HCT116 (cell line): ENCODE data around the gene FAM171A1. TPM values are rescaled to one million over a fixed set of nuclear protein-coding genes. Genes with fewer than 3 reads are reported as not detected.

Experiments used
- ATAC-seq: fragments of 200-7000 bp; cut with Tn5 transposase; 2 replicates; pipeline ENCODE4 v1.9.1; 2020; ENCODE audit warnings: mild to moderate bottlenecking, moderate library complexity
- BruUV-seq: library from RNA; stranded (reverse); fragments of 400-500 nt; replicated peaks from 2 replicates; lab custom pipeline; 2021; lab: Mats Ljungman, UMichigan
- CTCF ChIA-PET: fragments of 300-600 bp; sonication (Branson Sonifier 250); formaldehyde crosslinking; loops from one replicate; lab custom pipeline; 2021; ENCODE audit warnings: antibody characterized with exemption; lab: Charles Lee
- POLR2A ChIA-PET: fragments of 300-600, 350-600 bp; sonication (Branson Sonifier 250); formaldehyde crosslinking; loops from one replicate; lab custom pipeline; 2021; ENCODE audit warnings: antibody characterized with exemption; lab: Charles Lee
- RAD21 ChIA-PET, 2 experiments: fragments of 300-600 bp; sonication (Branson Sonifier 250); formaldehyde crosslinking; loops; one replicate each; lab custom pipeline; 2023; ENCODE audit warnings: low total read pairs in 2 of 2; ENCODE audit not compliant: uncharacterized antibody in 2 of 2, unreplicated experiment in 2 of 2, low non-redundant PET in 1 of 2; lab: Charles Lee
- DNase-seq: peaks from one replicate; pipeline ENCODE4 v3.0.0-alpha.2; 2010; ENCODE audit warnings: low read depth, low spot score
- H2AFZ ChIP-seq: fragments of 200-600 bp; shearing (Covaris generic), sonication (generic); 2 replicates; pipeline ENCODE4 v1.6.1; 2017; ENCODE audit warnings: low read depth, mixed run types, mixed read lengths, antibody characterized with exemption, low read length; ENCODE audit not compliant: poor library complexity, severe bottlenecking
- H3K27ac ChIP-seq: 2 replicates; pipeline ENCODE4 v1.5.1; 2012; ENCODE audit warnings: low read depth, low read length
- H3K27me3 ChIP-seq: fragments of 200-600 bp; sonication (generic); 2 replicates; pipeline ENCODE4 v1.6.1; 2016; ENCODE audit warnings: mixed run types, low read length, mixed read lengths; ENCODE audit not compliant: insufficient read depth
- H3K36me3 ChIP-seq, 2 experiments: fragments of 200-500 bp in 1 of 2; fragments of 200-600 bp in 1 of 2; sonication (Bioruptor generic) in 1 of 2; sonication (generic) in 1 of 2; 2 replicates each; pipeline versions ENCODE4 v1.5.1 to v1.6.1; 2014 to 2016; ENCODE audit warnings: low read length in 2 of 2, inconsistent platforms in 1 of 2, mixed read lengths in 1 of 2, mixed run types in 1 of 2; ENCODE audit not compliant: insufficient read depth in 2 of 2, control insufficient read depth in 1 of 2
- H3K4me1 ChIP-seq, 2 experiments: fragments of 200-600 bp in 1 of 2; sonication (generic) in 1 of 2; 2 replicates each; pipeline versions ENCODE4 v1.5.1 to v1.6.1; 2012 to 2017; ENCODE audit warnings: low read length in 2 of 2, inconsistent platforms in 1 of 2, mild to moderate bottlenecking in 1 of 2, mixed read lengths in 1 of 2, mixed run types in 1 of 2, moderate library complexity in 1 of 2; ENCODE audit not compliant: insufficient read depth in 2 of 2, control insufficient read depth in 1 of 2
- H3K4me2 ChIP-seq: fragments of 200-600 bp; sonication (generic); 2 replicates; pipeline ENCODE4 v1.6.1; 2017; ENCODE audit warnings: mixed run types, low read length, mixed read lengths
- H3K4me3 ChIP-seq, 2 experiments: fragments of 200-600 bp in 1 of 2; sonication (generic) in 1 of 2; replicated peaks in 1 of 2; 2 replicates each; pipeline ENCODE4 v1.5.1; 2011 to 2016; ENCODE audit warnings: low read length in 2 of 2, control low read depth in 1 of 2, low read depth in 1 of 2, mild to moderate bottlenecking in 1 of 2, mixed read lengths in 1 of 2, mixed run types in 1 of 2
- H3K79me2 ChIP-seq: fragments of 200-600 bp; sonication (generic); 2 replicates; pipeline ENCODE4 v1.6.1; 2017; ENCODE audit warnings: mild to moderate bottlenecking, mixed run types, low read length, moderate library complexity, mixed read lengths; ENCODE audit not compliant: insufficient read depth
- H3K9ac ChIP-seq: fragments of 200-600 bp; sonication (generic); 2 replicates; pipeline ENCODE4 v1.6.1; 2016; ENCODE audit warnings: low read length, mixed read lengths
- H3K9me2 ChIP-seq: fragments of 200-600 bp; sonication (generic), shearing (Covaris generic); 2 replicates; pipeline ENCODE4 v1.6.1; 2017; ENCODE audit warnings: mixed run types, mild to moderate bottlenecking, moderate library complexity; ENCODE audit not compliant: insufficient read depth
- H3K9me3 ChIP-seq, 2 experiments: fragments of 200-500 bp in 1 of 2; fragments of 200-600 bp in 1 of 2; sonication (Bioruptor generic) in 1 of 2; sonication (generic) in 1 of 2; 2 replicates each; pipeline ENCODE4 v1.6.1; 2014 to 2017; ENCODE audit warnings: low read length in 2 of 2, mixed read lengths in 2 of 2, inconsistent platforms in 1 of 2, low read depth in 1 of 2, mild to moderate bottlenecking in 1 of 2, mixed run types in 1 of 2, moderate library complexity in 1 of 2; ENCODE audit not compliant: control insufficient read depth in 1 of 2, insufficient read depth in 1 of 2
- H4K20me1 ChIP-seq: fragments of 200-600 bp; sonication (generic), shearing (Covaris generic); 2 replicates; pipeline ENCODE4 v1.6.1; 2017; ENCODE audit warnings: mixed run types, mild to moderate bottlenecking, moderate library complexity; ENCODE audit not compliant: insufficient read depth
- CBX3 ChIP-seq: IDR thresholded peaks from 2 replicates; pipeline ENCODE4 v1.6.1; 2012; ENCODE audit warnings: low read depth
- CEBPB ChIP-seq: IDR thresholded peaks from 2 replicates; pipeline ENCODE4 v1.6.1; 2012; ENCODE audit warnings: low read depth
- EGR1 ChIP-seq: IDR thresholded peaks from 2 replicates; pipeline ENCODE4 v1.6.1; 2012; ENCODE audit warnings: low read depth
- ELF1 ChIP-seq: IDR thresholded peaks from 2 replicates; pipeline ENCODE4 v1.6.1; 2012; ENCODE audit warnings: low read depth, borderline replicate concordance
- EZH2 ChIP-seq: fragments of 200-600 bp; sonication (generic); IDR thresholded peaks from 2 replicates; pipeline ENCODE4 v1.6.1; 2017; ENCODE audit warnings: antibody characterized with exemption, mixed run types
- EZH2phosphoT487 ChIP-seq: fragments of 200-600 bp; IDR thresholded peaks from 2 replicates; pipeline ENCODE4 v1.6.1; 2018; ENCODE audit warnings: antibody characterized with exemption, borderline replicate concordance
- JUND ChIP-seq: IDR thresholded peaks from 2 replicates; pipeline ENCODE4 v1.6.1; 2012
- POLR2AphosphoS5 ChIP-seq: IDR thresholded peaks from 2 replicates; pipeline ENCODE4 v1.6.1; 2011; ENCODE audit warnings: mild to moderate bottlenecking, low read depth, low read length, moderate library complexity
- RAD21 ChIP-seq: IDR thresholded peaks from 2 replicates; pipeline ENCODE4 v1.6.1; 2012; ENCODE audit warnings: low read depth, mild to moderate bottlenecking
- SIN3A ChIP-seq: IDR thresholded peaks from 2 replicates; pipeline ENCODE4 v1.6.1; 2012; ENCODE audit warnings: low read depth
- SP1 ChIP-seq: IDR thresholded peaks from 2 replicates; pipeline ENCODE4 v1.6.1; 2012; ENCODE audit warnings: low read depth
- SRF ChIP-seq: IDR thresholded peaks from 2 replicates; pipeline ENCODE4 v1.6.1; 2012; ENCODE audit warnings: low read depth
- YY1 ChIP-seq: IDR thresholded peaks from 2 replicates; pipeline ENCODE4 v1.6.1; 2011; ENCODE audit warnings: low read length, low read depth, moderate library complexity, mild to moderate bottlenecking; ENCODE audit not compliant: insufficient replicate concordance; ENCODE audit errors: extremely low read depth
- ZFX ChIP-seq: fragments of 450-650 bp; IDR thresholded peaks from 2 replicates; pipeline ENCODE4 v1.6.1; 2017
- ZNF274 ChIP-seq: fragments of 200-500 bp; sonication (Bioruptor generic); IDR thresholded peaks from 2 replicates; pipeline ENCODE4 v1.6.1; 2014; ENCODE audit warnings: mild to moderate bottlenecking, low read depth, low read length, inconsistent platforms
- intact Hi-C: fragments of 100-400 bp; cut with micrococcal nuclease; formaldehyde crosslinking; loops from 2 replicates; pipeline ENCODE4 v1.10.0; 2022
- total RNA-seq: library from RNA; stranded (reverse); gene quantifications from one replicate; pipeline ENCODE4 v1.2.1, GENCODE V29; 2021; ENCODE audit not compliant: unreplicated experiment
- TF ChIP-seq, protein P1 (sequence below), 3 experiments: fragments of 200-600 bp in 1 of 3; sonication (generic) in 1 of 3; IDR thresholded peaks in 2 of 3; conservative IDR thresholded peaks in 1 of 3; 2 replicates each; pipeline ENCODE4 v1.5.1; 2012 to 2017; ENCODE audit warnings: low read depth in 2 of 3, low read length in 2 of 3, antibody characterized with exemption in 1 of 3, borderline replicate concordance in 1 of 3, control low read depth in 1 of 3, mild to moderate bottlenecking in 1 of 3, mixed read lengths in 1 of 3, mixed run types in 1 of 3, moderate library complexity in 1 of 3; ENCODE audit not compliant: insufficient read depth in 1 of 3
- TF ChIP-seq, protein P2 (sequence below): IDR thresholded peaks from 2 replicates; pipeline ENCODE4 v1.6.1; 2011; ENCODE audit warnings: mild to moderate bottlenecking, low read length, moderate library complexity; ENCODE audit not compliant: insufficient replicate concordance; ENCODE audit errors: extremely low read depth
- TF ChIP-seq, protein P3 (sequence below): IDR thresholded peaks from 2 replicates; pipeline ENCODE4 v1.6.1; 2012
- TF ChIP-seq, protein P4 (sequence below): IDR thresholded peaks from 2 replicates; pipeline ENCODE4 v1.6.1; 2012; ENCODE audit warnings: low read depth

Gene FAM171A1
- total RNA-seq, 1 experiment from 2014 or later, result 32.5 TPM

DNA sequence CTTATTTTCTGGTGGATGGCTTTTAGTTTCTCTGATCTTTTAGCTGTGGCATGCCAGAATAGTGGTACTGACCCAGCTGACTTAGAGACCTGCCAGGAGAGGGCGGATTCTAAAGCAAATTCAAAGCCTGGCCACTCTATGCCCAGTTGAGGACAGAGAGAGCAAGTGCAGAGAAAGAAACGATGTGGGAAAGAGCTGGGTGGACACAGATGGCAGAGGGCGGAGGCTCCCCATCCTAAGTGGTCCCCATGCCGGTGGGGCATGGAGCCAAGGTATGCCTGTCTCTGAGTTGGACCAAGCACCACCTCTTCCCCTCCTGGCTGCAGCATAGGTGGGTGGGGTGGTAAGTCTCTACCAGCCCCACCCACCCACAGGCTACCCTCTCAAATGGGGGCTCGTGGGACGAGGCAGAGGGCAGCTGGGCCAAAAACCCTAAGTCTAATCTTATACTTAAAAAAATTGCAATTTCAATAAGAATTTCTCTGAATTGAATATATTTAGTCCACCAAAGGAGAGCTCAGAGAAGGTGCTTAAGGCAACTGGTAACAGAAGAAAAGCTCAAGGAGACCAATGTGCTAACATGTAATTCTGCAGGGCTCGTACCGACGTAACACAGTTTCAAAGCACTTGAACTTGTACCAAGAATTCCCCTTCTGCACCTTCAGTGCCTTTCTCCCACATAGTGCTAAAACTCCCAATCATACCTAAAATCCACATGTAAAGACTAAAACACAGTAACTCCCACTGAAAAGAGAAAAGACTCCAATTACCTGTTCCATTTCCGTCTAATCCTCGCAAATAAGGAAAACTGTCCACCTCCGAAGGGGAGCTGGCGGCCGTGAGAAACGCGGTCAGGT lies 116.9 kb downstream of the FAM171A1 start:
- ATAC-seq (no peak), DNase-seq (no peak)
- H3K4me2 ChIP-seq, result no peak overlapping the region
- no peak overlapping the region for H3K4me3 ChIP-seq
- CTCF ChIA-PET, result no interaction called here
- H3K27me3 ChIP-seq, result no peaks in the 10 kb centered on the region
- H3K79me2 ChIP-seq, result no peaks in the 10 kb centered on the region
- no peaks in the 10 kb centered on the region for H3K9me3 ChIP-seq
- H3K9ac ChIP-seq, result no peak overlapping the region
- BruUV-seq, result no TSS peak
- no peaks in the 10 kb centered on the region for H3K9me2 ChIP-seq
- H3K36me3 ChIP-seq, result no peaks in the 10 kb centered on the region
- RAD21 ChIA-PET, result no interaction called here
- no peak overlapping the region for H2AFZ ChIP-seq
- TF ChIP-seq ELF1 (no peak), EZH2 (no peak), SRF (no peak), SIN3A (no peak), ZFX (no peak), EGR1 (no peak), POLR2AphosphoS5 (no peak), JUND (no peak), ZNF274 (no peak), EZH2phosphoT487 (no peak), CEBPB (no peak), YY1 (no peak), RAD21 (no peak), SP1 (no peak), CBX3 (no peak)
- TF ChIP-seq, protein P1, sequence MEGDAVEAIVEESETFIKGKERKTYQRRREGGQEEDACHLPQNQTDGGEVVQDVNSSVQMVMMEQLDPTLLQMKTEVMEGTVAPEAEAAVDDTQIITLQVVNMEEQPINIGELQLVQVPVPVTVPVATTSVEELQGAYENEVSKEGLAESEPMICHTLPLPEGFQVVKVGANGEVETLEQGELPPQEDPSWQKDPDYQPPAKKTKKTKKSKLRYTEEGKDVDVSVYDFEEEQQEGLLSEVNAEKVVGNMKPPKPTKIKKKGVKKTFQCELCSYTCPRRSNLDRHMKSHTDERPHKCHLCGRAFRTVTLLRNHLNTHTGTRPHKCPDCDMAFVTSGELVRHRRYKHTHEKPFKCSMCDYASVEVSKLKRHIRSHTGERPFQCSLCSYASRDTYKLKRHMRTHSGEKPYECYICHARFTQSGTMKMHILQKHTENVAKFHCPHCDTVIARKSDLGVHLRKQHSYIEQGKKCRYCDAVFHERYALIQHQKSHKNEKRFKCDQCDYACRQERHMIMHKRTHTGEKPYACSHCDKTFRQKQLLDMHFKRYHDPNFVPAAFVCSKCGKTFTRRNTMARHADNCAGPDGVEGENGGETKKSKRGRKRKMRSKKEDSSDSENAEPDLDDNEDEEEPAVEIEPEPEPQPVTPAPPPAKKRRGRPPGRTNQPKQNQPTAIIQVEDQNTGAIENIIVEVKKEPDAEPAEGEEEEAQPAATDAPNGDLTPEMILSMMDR (IDR thresholded peaks at IDR 0.05 in 2 of 3, conservative IDR thresholded peaks at IDR 0.05 in 1 of 3; ENCODE audit: borderline replicate concordance in 1 of 3, insufficient read depth in 1 of 3, low read depth in 2 of 3, low read length in 2 of 3), result no peak
- TF ChIP-seq, protein P2, sequence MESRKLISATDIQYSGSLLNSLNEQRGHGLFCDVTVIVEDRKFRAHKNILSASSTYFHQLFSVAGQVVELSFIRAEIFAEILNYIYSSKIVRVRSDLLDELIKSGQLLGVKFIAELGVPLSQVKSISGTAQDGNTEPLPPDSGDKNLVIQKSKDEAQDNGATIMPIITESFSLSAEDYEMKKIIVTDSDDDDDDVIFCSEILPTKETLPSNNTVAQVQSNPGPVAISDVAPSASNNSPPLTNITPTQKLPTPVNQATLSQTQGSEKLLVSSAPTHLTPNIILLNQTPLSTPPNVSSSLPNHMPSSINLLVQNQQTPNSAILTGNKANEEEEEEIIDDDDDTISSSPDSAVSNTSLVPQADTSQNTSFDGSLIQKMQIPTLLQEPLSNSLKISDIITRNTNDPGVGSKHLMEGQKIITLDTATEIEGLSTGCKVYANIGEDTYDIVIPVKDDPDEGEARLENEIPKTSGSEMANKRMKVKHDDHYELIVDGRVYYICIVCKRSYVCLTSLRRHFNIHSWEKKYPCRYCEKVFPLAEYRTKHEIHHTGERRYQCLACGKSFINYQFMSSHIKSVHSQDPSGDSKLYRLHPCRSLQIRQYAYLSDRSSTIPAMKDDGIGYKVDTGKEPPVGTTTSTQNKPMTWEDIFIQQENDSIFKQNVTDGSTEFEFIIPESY, result no peak
- TF ChIP-seq, protein P3, sequence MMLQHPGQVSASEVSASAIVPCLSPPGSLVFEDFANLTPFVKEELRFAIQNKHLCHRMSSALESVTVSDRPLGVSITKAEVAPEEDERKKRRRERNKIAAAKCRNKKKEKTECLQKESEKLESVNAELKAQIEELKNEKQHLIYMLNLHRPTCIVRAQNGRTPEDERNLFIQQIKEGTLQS, result no peak
- TF ChIP-seq, protein P4, sequence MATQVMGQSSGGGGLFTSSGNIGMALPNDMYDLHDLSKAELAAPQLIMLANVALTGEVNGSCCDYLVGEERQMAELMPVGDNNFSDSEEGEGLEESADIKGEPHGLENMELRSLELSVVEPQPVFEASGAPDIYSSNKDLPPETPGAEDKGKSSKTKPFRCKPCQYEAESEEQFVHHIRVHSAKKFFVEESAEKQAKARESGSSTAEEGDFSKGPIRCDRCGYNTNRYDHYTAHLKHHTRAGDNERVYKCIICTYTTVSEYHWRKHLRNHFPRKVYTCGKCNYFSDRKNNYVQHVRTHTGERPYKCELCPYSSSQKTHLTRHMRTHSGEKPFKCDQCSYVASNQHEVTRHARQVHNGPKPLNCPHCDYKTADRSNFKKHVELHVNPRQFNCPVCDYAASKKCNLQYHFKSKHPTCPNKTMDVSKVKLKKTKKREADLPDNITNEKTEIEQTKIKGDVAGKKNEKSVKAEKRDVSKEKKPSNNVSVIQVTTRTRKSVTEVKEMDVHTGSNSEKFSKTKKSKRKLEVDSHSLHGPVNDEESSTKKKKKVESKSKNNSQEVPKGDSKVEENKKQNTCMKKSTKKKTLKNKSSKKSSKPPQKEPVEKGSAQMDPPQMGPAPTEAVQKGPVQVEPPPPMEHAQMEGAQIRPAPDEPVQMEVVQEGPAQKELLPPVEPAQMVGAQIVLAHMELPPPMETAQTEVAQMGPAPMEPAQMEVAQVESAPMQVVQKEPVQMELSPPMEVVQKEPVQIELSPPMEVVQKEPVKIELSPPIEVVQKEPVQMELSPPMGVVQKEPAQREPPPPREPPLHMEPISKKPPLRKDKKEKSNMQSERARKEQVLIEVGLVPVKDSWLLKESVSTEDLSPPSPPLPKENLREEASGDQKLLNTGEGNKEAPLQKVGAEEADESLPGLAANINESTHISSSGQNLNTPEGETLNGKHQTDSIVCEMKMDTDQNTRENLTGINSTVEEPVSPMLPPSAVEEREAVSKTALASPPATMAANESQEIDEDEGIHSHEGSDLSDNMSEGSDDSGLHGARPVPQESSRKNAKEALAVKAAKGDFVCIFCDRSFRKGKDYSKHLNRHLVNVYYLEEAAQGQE, result no peak
- no peak overlapping the region for H3K27ac ChIP-seq
- POLR2A ChIA-PET, result no interaction called here
- H4K20me1 ChIP-seq, result no peaks in the 10 kb centered on the region
- H3K4me1 ChIP-seq, result no peaks in the 10 kb centered on the region
- intact Hi-C loops, result no loop called here
